Choroid plexus epithelial cell (primary cell): Measurements from ENCODE around the gene SENP8.
A peak's percentile ranks its signal among the peaks of the same experiment; 100 is the strongest.

ENCODE experiments used
- DNase-seq: peaks from one replicate; pipeline ENCODE4 v3.0.0-alpha.2; 2010; ENCODE audit warnings: low read depth
- H3K4me3 ChIP-seq: 2 replicates; pipeline ENCODE4 v1.5.1; 2011; ENCODE audit warnings: low read depth, mild to moderate bottlenecking, control low read depth, low read length, moderate library complexity
- CTCF ChIP-seq: conservative IDR thresholded peaks from 2 replicates; pipeline ENCODE4 v1.5.1; 2011; ENCODE audit warnings: low read depth, mild to moderate bottlenecking, control low read depth, inconsistent platforms, low read length, moderate library complexity

Gene SENP8

GRCh38 chr15:72141171-72142084, 23.2 kb downstream of the SENP8 start:
- no peak for TF ChIP-seq CTCF
- DNase-seq: peak; percentile 28
- no peak overlapping the region for H3K4me3 ChIP-seq

- TF ChIP-seq CTCF: no peak
- DNase-seq: no peak
- no peak overlapping the region for H3K4me3 ChIP-seq
Measured at GRCh38 chr15:72146221-72146620, 28.0 kb downstream of the SENP8 start.

- TF ChIP-seq CTCF: no peak
- no peak overlapping the region for H3K4me3 ChIP-seq
- no peak for DNase-seq
Measured at GRCh38 chr15:72146934-72147333, 28.7 kb downstream of the SENP8 start.

- no peak for DNase-seq
- no peak overlapping the region for H3K4me3 ChIP-seq
- no peak for TF ChIP-seq CTCF
Measured at GRCh38 chr15:72147418-72147817, 29.2 kb downstream of the SENP8 start.

GRCh38 chr15:72153269-72154000, 35.2 kb downstream of the SENP8 start:
- no peak for TF ChIP-seq CTCF
- no peak for DNase-seq
- no peak overlapping the region for H3K4me3 ChIP-seq

- no peak for TF ChIP-seq CTCF
- DNase-seq: no peak
- H3K4me3 ChIP-seq: no peak overlapping the region
Measured at GRCh38 chr15:72154316-72154715, 36.1 kb downstream of the SENP8 start.
